CD4-positive, alpha-beta T cell treated with Interleukin-21 for 1 hour (primary cell): ENCODE results near the gene MYL12A.
"Not testable (repeated sequence)": the region's sequence is repeated elsewhere in the genome, so short reads cannot be mapped to it uniquely, and the experiment has no call there.

Experiments used
- DNase-seq: peaks from one replicate; pipeline ENCODE4 v3.0.0-alpha.2; 2020

Gene MYL12A

DNA sequence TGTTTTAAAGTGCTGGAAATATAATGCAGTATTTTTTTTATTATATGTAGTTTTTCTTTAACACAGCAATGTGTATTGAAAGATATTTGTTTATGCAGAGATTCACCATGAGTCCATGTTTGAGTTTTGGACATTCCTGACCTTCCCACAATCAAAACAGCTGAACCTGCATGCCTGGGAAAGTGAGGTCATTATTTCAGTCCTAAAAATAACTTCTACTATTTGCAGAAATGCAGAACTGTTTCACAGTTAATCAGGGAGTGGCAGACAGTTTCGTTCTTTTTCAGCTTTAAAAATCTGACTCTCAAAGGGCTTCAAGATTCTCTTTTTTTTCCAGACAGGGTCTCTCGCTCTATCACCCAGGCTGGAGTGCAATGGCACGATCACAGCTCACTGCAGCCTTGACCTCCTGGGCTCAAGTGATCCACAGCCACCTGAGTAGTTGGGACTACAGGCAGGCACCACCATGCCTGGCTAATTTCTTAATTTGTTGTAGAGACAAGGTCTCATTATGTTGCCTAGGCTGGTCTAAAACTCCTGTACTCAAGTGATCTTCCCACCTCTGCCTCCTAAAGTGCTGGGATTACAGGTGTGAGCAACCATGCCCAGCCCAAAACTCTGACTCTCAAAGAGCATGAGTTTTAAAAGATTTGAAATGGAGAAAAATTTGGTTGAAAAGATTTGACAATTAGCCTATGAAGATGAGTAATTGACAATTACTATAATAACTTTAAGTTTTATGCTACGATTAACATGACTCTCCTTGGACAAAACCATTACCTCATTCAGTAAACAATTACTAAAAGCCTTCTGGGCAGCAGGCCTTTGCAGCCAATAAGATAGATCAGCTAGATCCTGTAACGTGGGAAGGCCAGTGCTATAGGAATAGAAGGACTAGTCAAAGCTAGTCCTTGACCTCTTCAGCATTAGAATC is 9.4 kb downstream of the MYL12A start:
- DNase-seq: no peak

DNA sequence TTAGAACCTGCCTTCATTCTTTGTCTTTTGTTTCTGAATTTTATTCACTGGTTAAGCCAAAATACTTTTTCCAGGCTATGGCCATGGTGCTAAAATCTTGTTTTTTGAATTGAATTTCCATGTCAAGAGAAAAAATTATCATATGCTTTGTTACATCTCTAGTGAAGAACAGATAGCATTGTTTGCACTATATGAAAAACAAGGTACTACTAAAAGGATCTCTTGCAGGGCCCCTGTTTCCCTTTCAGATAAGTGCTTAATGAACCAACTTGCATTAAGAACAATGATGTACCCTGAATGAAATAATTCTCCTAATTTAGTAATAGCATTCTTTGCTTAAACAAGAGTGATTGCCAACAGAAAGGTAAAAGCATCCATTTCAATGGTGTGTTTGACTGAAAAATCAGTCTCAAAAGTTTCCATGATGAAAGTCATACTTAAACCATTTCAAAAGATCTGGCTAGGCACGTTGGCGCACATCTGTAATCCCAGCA is 10.1 kb downstream of the MYL12A start:
- no peak for DNase-seq

DNA sequence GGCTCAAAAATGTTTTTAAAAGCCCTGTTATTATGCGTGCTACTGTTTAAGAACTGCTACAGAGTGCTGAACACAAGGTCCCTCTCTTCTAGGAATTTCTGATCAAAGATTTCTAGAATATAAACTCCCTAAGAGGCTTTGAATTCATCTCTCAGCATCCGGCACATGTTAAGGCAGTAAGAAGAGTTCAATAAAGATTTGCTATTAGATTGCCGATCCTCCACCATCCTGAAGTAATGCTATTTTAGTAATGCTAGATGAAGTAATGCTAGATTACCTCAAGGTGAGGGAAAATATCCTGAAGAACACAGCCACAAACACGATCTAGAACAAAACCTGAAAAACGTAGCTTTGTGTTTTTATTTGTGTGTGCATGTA is 13.4 kb downstream of the MYL12A start:
- DNase-seq: no peak

DNA sequence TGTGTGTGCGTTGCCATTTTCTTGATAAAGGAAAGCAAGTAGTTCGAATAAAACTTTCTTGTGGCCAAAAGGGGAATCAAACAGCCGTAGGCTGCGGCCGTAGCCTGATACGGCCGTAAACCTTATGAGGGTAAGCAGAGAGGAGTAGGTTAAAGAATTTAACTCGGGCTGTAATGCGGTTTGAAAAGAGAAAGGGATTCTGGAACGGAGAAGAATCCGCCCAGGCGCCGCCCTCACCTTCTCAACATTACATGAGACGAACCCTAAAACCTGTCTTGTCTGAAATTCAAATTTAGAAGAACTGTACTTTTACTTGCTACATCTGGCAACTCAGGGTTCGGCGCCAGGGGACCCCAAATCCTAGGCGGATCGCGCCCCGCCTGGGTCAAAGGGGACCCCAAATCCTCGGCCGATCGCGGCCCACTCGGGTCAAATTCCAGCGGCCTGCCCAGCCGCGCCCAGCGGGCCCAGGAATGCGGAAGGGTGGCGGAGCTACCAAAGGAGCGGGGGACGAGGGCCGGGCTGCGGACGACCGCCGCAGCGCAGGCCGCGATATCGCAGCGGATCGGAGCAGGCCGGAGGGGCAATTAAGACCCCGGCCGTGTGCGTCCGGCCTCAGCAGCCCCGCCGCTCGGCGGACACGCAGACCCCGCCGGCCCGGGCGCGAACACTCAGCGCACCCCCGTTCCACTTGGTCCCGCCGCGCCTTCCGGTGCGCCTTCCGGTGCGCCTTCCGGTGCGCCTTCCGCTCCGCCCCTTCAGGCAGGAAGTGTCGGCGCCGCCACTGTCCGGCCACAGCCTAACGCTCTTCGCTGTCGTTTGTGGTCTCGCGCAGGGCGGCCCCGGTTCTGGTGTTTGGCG is 14.0 kb downstream of the MYL12A start, which contains the start of gene MYL12B:
MYL12B (plus strand) TSS at position 761 of the 861 bp plus-strand sequence. CDS start 10,766 bp downstream, outside the sequence.
- DNase-seq: peak; percentile 88

DNA sequence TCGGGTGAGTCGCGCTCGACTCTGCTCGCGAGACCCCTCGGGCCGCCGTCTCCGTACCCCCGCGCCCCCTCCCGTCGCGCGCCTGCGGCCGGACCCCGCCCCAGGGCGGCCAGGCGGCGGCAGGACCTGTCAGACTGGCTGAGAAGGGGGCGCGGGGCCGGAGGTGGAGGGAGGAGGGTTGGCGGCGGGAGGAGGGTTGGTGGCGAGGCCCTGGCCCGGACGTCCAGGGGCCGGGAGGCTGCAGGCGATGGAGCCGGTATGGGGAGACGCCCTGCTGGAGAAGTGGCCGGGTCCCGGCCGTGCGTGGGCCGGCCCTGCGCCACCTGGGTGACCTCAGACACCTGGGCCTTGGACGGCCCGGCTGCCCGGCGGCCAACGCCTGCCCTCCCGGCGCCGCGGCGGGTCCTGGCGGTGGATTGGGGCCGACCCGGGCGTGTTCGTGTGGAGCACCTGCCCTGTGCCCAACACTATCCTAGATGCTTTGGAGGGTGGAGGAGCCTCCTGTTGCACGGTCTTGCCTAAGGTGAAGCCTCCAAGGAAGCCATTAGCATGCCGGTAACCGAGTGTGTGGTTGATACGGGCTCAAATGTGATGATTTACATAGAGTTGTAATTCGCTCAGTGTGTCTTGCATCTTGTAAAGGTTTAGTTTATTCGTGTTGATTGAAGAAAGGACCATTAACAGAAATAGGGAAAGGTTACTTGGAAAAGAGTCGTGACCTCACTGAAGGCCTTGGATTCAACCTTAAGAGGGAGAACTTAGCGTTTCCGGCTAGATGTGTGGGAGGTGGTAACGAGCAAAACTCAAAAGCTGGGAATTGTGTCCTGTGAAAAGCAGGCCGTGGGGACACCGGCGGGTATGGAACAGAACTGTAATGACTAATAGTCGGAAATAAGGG is 14.9 kb downstream of the MYL12A start:
- DNase-seq: peak; percentile 49

DNA sequence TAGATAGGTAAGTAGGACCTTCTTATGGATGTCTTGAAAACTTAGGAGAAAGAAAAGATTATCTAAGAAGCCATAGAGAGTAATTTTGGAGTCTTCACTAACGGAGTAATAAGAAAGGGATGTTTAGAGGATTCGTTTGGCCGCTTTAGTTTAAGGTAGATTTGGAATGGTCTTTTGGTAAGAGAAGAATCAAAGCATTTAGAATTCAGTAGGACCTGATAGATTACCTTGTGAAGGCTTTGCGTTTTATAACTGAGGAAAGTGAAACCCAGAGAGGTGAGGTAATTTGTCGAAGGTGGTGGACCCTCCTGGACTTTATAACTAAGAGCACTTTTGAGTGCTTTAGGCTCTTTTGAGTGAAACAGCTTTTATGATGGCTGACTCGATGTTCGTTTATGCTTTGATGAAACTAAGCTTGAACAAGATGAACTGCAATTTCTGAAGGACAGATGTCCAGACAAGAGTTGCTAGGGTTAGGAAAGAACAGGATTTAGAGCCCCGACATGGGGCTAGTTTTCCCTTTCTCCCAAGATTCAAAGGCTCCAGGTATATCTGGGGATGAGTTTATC is 15.6 kb downstream of the MYL12A start:
- peak; percentile 20 for DNase-seq

DNA sequence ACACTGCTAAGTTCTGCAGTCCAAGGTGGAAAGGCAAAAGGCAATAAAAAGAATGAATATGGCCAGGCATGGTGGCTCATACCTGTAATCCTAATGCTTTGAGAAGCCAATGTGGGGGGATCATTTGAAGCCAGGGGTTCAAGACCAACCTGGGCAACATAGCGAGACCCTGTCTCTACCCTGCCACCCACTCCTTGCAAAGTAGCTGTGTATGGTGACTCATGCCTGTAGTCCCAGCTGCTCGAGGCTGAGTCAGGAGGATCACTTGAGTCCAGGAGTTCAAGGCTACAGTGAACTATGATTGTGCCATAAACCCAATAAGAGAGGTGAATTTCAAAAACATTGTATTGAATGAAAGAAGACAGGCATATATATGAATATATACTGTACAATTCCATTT is 16.8 kb downstream of the MYL12A start:
- no peak for DNase-seq

DNA sequence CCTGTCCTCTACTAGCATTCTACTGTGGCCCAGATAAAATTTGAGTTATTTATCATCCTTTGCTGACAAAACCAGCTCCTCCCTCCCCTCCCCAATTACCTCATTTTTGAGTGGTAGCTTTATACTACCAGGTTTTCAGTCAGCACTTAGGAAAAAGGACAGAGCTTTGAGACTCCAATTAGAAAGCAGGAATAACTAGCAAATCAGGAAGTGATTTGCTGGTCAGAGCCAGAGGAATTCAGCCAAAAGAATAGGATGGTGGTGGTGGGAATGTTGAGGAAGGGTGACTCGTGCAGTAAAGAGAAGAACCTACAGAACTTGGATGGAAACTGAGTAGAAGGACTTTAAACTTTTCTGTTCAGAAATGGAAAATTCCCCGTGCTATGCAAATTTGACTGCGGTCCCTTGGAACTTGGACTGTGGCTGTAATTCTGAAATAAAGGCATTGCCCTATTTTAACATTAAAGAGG is 18.0 kb downstream of the MYL12A start:
- no peak for DNase-seq

DNA sequence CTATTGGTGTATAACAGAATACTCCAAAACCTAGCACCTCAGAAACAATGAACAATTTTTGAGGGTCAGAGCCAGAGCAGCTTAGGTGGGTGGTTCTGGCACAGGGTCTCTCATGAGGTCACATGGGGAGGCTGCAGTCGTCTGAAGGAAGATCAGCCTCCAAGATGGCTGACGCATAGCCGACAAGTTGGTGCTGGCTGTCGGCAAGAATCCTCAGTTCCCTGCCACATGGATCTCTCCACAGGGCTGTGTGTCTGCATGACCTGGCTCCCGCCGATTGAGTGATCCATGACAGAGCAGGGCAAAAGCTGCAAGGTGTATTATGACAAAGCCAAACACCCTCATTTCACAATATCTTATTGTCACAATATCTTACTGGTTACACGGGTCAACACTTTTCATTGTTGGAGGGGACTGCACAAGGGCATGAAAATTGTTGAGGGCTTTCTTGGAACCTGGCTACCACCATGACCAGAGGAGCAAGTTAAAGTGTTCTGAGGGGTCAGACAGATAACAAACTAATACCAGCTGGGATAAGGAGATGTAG is 18.5 kb downstream of the MYL12A start:
- no peak for DNase-seq

DNA sequence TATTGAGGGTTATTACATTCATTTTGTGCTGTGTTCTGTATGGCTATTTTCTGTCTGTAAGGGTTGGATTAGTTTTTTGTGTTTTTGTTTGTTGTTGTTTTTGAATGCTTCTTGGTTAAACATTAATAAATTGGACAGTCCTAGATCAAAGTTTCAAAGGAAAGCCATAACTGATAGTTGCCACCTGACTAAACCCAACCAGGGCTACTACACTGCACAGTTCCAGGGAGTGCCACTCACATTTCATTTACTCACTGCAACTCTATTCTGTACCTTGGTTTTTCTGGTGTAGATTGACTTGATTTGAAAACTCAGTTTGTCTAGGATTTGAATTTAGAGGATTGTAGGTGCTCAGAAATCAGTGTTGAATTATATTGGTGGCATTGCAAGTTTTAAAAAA is 20.7 kb downstream of the MYL12A start:
- no peak for DNase-seq

DNA sequence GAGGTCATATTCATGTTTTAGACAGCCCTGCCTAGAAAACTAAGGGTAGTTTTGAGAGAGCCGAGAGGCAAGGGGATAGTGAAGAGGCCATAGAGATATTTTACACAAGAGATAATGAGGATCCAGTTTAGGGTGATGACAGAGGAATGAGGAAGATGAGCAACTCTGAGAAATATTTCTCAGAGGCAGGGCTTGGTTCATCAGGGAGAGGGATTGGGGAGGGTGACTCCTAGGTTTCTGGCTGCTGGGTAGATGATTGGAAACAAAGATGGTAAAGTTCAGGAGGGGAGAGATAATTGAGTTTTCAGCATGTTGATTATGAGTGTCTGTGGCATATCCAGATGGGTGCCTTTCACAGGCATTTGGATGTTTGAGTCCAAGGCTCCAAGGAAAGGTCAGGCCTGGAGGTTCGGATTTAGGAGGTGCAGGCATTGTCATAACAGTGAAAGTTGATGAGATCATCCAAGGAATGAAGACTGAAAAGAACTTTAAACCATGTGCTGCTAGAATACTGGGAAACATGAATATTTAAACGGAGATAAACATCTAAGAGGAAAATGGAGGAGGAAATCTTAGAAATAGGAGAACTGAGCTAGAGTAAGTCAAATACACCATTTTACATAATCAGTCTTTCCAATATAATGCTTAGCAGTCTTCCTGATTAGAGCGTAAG is 21.8 kb downstream of the MYL12A start:
- DNase-seq: no peak

DNA sequence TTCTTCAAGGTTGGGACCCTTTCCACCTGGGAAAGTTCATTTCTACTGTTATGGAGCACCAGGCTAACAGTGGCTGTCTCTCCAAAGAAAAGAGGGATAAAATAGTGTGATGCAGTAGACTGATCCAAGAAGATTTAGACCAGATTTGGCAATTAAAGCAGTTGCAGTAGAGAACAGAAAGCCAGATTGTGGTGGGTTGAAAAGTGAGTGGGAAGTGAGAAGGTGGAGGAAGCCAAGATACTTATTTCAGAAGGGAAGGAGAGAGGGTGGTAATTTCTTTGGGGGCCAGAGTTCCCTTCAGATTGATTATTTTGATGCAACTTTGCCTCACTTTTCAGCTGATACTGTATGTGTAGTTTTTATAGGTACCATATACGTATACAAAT is 22.3 kb downstream of the MYL12A start:
- DNase-seq: no peak

DNA sequence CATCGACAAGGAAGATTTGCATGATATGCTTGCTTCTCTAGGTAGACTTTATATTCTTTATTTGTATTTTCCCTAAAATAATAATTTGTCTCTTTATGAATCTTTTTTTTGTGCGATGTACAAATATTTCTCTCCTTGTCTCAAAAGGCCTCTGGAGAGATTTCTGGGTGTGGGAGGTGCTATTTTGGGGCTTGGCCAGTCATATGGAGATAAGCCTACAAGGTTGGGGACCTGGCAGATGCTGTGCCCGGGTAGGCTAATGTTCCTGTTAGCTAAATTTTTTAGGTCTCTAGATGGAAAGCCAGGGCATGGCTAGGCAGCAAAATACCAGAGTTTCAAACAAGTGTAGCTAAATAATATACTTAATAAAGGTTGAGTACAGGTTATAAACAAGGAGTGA is 25.4 kb downstream of the MYL12A start:
- DNase-seq: no peak

DNA sequence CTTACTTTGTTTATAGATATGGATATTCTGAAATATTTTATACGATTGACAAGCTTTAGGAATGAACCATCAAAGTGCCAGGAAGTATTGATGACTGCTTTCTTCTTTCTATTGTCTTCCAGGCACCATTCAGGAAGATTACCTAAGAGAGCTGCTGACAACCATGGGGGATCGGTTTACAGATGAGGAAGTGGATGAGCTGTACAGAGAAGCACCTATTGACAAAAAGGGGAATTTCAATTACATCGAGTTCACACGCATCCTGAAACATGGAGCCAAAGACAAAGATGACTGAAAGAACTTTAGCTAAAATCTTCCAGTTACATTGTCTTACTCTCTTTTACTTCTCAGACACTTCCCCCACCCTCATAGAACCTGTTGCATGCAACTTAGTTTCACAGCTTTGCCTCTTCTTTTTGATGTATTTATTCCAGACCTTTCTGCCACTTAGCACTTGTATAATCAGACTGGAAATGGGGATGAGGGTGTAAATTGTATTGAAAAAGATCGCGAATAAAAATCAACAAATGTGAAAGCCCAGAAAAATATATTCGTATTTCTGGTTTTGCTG is 30.1 kb downstream of the MYL12A start:
- DNase-seq: not testable (repeated sequence)

DNA sequence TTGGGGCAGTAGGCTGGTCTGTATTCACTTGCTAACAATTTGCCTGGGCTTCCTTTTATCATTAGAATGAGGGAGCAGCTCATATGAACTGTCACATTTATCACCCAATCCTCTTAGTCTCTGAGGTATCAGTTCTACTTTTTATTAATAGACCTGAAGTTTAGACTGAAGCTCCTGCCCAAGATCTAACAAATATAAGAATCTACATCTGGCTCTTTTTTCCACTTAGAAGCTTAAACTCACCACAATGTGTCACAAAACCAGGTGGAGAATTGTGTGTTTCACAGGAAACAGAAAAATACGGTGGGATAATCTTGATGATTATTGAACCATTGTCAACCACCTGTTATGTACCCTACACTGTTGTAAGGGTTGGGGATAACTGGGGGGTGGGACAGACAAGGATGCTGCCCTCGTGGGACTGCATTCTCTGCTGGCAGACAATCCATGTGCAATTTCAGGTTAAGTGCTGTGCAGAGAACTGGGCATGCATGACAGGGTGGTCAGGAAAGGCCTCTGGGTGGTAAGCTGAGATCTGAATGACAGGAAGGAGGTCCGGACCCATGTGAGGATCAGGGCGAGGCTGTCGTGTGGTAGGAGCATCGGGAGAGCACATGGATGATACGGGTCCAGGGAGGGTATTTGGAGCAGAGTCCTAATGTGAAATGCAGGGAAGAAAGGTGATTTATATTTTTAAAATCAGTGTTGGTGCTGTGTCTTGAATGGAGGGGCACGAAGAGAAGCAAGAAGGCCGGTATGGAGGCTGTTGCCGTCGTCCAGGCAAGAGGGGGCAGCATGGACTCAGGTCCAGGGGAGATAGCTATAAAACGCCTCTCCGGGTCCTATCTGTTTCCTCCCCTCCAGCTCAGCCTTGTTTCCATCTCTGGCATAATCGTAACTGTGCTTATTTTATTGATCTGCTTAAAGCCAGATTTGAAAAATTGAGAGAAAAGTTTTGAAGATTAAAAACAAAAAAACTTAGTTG is 31.9 kb downstream of the MYL12A start:
- no peak for DNase-seq

DNA sequence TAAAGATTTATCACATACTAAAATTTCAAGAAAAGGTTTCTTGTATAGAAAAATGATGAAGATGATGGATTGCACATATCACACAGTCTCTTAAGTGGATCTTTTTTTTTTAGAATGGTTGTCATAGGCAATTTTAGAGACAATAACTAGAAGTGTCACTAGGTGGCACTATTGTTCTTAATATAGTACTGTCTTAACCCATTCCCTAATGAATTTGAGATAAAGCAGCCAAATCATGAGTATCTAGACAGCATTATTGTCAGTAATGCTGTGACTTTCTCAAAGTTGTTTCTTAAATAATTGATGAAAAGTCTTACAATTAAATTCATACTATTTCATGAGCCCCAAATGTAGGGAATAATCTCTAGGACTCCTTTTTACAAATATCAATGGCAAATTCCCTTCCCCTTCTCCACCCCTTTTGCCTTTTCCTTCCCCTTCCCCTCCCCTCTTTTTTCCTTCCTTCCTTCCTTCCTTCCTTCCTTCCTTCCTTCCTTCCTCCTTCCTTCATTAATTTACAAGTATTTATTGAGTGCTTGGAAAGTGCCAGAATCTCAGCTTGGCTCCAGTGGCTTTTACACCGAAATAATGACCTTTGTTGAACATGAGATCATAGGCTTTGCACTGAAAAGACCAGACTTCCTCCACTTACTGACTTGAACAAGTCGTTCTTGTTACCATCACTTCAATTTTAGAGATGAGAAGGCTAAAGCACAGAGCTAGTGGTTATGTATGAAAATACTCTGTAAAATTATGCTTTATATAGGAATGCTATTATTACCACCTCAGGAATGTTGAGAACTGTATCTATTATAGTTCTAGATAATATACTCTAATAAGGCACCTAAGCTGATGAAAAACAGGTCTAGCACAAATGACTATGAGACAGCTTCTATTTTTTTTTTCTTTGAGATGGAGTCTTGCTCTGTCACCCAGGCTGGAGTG is 34.1 kb downstream of the MYL12A start:
- DNase-seq: peak; percentile 83

DNA sequence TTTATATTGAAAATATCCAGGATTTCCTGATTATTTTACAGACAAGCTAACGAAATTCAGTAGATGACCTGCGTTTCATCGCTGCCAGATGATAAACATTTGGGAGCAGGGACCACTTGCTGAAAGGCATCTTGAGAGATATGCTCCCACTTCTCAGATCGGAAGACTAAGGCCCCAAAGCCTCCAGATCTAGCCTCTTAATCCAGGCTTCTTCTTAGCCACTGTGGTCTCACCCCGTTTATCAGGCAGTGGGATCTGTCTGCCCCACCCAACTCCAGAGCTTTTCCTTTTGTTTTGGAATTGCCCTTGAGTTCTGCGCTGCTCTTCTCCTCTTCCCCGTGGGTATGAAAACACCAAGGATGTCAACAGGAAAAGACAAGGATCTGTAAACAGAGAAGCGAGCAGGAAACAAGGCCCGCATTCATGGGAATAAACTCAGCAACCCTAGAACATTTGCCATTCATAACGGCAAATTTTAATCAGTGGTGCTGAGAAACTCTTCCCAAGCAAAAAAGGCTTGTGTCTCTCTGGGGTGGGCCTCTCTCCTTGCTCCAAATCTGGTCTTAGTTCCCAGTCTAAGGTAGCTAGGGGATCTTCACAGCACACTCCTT is 35.8 kb downstream of the MYL12A start:
- DNase-seq: no peak

DNA sequence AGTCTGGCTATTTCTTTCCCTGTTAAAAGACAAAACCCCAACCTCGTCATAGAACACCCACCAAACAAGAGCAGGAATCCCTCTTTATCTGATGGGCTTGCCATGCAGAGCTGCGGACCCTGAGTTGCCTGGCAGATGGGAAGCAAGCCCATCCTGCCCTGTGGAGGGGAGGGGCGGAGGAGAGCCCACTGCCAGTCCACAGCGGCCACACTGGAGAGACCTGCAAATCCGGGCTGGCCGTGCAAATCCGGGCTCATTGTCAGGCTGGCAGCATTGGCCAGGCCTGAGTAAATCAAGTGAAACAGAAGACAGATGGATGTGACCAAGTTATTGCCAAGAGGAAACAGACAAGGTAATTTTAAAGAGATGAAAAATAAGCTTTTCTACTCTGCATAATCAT is 36.3 kb downstream of the MYL12A start:
- DNase-seq: no peak
